Measurements from ENCODE around the gene FTHL17.

FTHL17 gene

GRCh38 chrX:31098079-31098478 is 26.2 kb upstream of the FTHL17 start:
- H3K27ac ChIP-seq: no peak overlapping the region
- no peak for TF ChIP-seq ZFX (IDR thresholded peaks at IDR 0.05; ENCODE audit: borderline replicate concordance)
- TF ChIP-seq CTCF (IDR thresholded peaks at IDR 0.05): no peak

- TF ChIP-seq CTCF (IDR thresholded peaks at IDR 0.05) (no peak), ZFX (IDR thresholded peaks at IDR 0.05; ENCODE audit: borderline replicate concordance) (no peak)
- H3K27ac ChIP-seq: no peak overlapping the region
Observed at GRCh38 chrX:31093639-31093975, 21.8 kb upstream of the FTHL17 start.

- H3K27ac ChIP-seq: no peak overlapping the region
- TF ChIP-seq ZFX (IDR thresholded peaks at IDR 0.05; ENCODE audit: borderline replicate concordance): no peak
- TF ChIP-seq CTCF (IDR thresholded peaks at IDR 0.05): no peak
Observed at GRCh38 chrX:31092970-31093638, 21.3 kb upstream of the FTHL17 start.

GRCh38 chrX:31092476-31092875 is 20.6 kb upstream of the FTHL17 start:
- H3K27ac ChIP-seq: no peak overlapping the region
- TF ChIP-seq CTCF (IDR thresholded peaks at IDR 0.05) (no peak), ZFX (IDR thresholded peaks at IDR 0.05; ENCODE audit: borderline replicate concordance) (no peak)

- TF ChIP-seq CTCF (IDR thresholded peaks at IDR 0.05) (no peak), ZFX (IDR thresholded peaks at IDR 0.05; ENCODE audit: borderline replicate concordance) (no peak)
- H3K27ac ChIP-seq: no peak overlapping the region
Observed at GRCh38 chrX:31091819-31092218, 20.0 kb upstream of the FTHL17 start.

GRCh38 chrX:31074522-31074921 is 2.7 kb upstream of the FTHL17 start:
- H3K27ac ChIP-seq: no peak overlapping the region

More at GRCh38 chrX:31074522-31074921, 2.7 kb upstream of the FTHL17 start:
- TF ChIP-seq ZFX (IDR thresholded peaks at IDR 0.05; ENCODE audit: borderline replicate concordance): no peak
- TF ChIP-seq CTCF (IDR thresholded peaks at IDR 0.05): no peak
